Measurements from ENCODE around the gene CCDC85A.
A peak's percentile ranks its signal among the peaks of the same experiment; 100 is the strongest.
"Not testable (repeated sequence)": the region's sequence is repeated elsewhere in the genome, so short reads cannot be mapped to it uniquely, and the experiment has no call there.

The CCDC85A gene

DNA sequence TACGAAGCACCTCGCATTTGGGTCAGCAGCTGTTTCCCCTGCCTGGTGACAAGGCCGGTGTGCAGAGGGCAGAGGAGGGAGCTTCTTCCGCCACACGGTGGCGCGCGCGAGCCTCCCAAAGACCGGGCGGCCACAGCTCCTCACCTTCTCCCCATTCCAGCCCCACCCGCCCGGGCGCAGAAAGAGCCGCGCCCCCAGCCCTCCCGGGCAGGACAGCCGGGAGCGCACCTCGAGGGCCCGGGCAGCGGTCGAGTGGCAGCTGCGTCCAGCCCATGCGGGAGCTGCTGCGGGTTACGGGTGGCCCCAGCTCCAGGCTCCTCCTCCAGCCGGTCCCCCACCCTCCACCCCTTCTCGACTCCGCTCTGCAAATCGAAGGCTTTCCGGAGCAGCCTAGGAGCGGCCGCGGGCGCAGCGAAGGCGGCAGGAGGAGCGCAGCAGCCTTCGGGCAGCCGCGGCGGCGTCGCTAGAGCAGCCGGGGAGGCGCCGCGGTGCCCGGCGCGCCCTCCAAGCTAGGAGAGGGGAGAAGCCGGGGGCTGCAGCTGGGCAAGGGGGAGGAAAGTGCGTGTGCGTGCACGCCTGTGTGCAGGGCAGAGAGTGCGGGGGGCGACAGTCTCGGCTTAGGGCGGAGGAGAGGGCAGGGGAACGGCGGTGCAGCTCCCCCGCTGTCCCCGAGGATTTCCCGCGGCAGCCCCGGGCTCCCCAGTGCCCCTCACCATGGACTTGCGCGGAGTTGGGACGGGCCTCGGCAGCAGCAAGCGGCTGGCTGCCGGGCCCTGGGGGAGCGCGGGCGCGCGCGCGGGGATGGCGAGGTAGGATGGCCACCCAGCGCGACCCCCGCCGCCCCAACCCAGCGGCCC is at the start of gene CCDC85A:
Gene CCDC85A, plus strand, starts transcription at position 348 of the 857 bp plus-strand sequence. CDS start 635 bp downstream, outside the sequence.
- TF ChIP-seq, protein P1, sequence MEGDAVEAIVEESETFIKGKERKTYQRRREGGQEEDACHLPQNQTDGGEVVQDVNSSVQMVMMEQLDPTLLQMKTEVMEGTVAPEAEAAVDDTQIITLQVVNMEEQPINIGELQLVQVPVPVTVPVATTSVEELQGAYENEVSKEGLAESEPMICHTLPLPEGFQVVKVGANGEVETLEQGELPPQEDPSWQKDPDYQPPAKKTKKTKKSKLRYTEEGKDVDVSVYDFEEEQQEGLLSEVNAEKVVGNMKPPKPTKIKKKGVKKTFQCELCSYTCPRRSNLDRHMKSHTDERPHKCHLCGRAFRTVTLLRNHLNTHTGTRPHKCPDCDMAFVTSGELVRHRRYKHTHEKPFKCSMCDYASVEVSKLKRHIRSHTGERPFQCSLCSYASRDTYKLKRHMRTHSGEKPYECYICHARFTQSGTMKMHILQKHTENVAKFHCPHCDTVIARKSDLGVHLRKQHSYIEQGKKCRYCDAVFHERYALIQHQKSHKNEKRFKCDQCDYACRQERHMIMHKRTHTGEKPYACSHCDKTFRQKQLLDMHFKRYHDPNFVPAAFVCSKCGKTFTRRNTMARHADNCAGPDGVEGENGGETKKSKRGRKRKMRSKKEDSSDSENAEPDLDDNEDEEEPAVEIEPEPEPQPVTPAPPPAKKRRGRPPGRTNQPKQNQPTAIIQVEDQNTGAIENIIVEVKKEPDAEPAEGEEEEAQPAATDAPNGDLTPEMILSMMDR (IDR thresholded peaks at IDR 0.05; ENCODE audit: borderline replicate concordance, insufficient read depth, low read depth, low read length): peak; percentile 98
- no peak within 1 kb of the TSS for H3K4me3 ChIP-seq (ENCODE audit: low read depth, low read length)

DNA sequence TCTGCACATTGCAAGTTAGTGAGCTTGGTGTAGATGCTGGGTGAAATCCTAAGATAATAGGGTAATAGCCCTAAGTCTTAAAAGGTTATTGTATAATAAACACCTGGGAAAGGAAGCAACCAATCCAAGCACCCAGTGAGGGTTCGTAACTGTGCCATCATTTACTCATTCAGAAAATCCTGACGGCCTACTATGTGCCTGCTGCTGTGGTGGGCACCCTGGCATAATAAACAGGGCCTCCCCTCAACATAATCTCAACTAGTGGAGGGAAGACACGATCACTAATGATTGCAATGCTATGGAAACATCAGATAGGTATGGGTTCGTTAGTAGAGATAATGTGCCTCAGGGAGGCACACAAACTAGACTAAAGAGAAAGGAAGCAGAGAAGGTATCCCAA is 48.9 kb upstream of the CCDC85A start:
- TF ChIP-seq, protein P1 (IDR thresholded peaks at IDR 0.05; ENCODE audit: borderline replicate concordance, insufficient read depth, low read depth, low read length): no peak

DNA sequence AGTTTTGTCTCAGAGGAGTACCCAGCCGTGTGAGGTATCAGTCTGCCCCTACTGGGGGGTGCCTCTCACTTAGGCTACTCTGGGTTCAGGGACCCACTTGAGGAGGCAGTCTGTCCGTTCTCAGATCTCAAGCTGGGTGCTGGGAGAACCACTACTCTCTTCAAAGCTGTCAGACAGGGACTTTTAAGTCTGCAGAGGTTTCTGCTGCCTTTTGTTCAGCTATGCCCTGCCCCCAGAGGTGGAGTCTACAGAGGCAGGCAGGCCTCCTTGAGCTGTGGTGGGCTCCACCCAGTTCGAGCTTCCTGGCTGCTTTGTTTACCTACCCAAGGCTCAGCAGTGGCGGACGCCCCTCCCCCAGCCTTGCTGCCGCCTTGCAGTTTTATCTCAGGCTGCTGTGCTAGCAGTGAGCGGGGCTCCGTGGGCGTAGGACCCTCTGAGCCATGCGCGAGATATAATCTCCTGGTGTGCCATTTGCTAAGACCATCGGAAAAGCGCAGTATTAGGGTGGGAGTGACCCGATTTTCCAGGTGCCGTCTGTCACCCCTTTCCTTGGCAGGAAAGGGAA is 41.2 kb upstream of the CCDC85A start:
- not testable (repeated sequence) for H3K4me3 ChIP-seq (ENCODE audit: low read depth, low read length)

More for the DNA sequence above, 48.9 kb upstream of the CCDC85A start:
- no peak overlapping the region for H3K4me3 ChIP-seq (ENCODE audit: low read depth, low read length)

DNA sequence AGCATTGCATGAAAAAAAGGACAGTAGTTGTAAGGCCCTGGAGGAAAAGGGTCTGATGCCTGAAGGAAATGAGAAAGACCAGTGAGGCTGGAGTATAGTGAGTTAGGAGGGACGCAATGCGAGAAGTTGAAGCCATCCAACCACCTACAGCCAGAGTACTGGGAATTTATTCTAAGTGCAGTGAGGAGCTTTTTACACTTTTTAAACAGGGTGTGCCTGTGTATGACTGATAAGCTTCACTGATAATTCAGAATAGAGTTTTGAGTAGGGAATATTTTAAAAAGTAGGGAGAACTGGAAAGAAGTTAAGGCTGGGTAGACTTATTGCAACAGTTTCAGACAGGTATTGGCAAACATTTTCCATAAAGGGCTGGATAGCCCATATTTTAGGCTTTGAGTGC is 35.9 kb upstream of the CCDC85A start:
- H3K4me3 ChIP-seq (ENCODE audit: low read depth, low read length): no peak overlapping the region

DNA sequence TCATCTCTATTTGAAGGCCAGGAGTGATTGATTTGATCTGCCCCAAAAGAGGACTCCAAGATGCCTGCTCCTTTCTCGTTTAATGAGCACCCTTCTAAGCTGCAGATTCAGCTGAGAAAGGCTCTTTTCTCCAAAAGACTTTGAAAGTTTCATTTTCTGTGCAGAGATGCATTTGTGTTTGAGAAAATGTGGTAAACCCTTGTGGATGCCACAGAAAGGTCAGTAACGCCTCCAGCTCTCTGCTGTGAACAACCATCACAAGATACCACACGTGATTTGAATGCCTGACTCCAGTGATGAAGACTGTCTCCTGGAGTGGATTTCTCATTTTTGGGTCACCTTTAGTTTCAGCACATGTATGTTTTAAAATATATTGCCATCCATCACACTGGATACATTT is 35.0 kb upstream of the CCDC85A start:
- TF ChIP-seq, protein P1 (IDR thresholded peaks at IDR 0.05; ENCODE audit: borderline replicate concordance, insufficient read depth, low read depth, low read length): no peak
- no peak overlapping the region for H3K4me3 ChIP-seq (ENCODE audit: low read depth, low read length)

More for the DNA sequence above, 35.9 kb upstream of the CCDC85A start:
- TF ChIP-seq, protein P1 (IDR thresholded peaks at IDR 0.05; ENCODE audit: borderline replicate concordance, insufficient read depth, low read depth, low read length): no peak

DNA sequence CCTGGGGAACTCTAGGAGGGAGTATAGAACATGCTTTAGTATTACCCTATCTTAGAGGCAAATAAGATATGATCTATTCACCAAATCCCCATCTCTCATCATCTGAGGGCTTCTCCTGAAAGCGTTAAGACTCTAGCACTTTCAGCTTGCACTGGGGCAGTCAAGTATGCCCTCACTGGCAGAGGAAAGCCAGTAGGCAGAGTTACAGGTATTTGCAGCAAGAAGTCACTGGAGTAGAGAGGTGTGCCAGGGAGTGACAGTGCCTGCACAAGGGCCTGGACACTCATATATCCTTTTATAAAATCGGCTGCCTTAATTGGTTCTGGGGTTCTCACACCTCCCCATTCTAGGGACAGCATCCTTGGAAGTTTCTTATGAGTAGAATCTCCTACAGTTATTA is 31.9 kb upstream of the CCDC85A start:
- no peak overlapping the region for H3K4me3 ChIP-seq (ENCODE audit: low read depth, low read length)
- TF ChIP-seq, protein P1 (IDR thresholded peaks at IDR 0.05; ENCODE audit: borderline replicate concordance, insufficient read depth, low read depth, low read length): no peak

DNA sequence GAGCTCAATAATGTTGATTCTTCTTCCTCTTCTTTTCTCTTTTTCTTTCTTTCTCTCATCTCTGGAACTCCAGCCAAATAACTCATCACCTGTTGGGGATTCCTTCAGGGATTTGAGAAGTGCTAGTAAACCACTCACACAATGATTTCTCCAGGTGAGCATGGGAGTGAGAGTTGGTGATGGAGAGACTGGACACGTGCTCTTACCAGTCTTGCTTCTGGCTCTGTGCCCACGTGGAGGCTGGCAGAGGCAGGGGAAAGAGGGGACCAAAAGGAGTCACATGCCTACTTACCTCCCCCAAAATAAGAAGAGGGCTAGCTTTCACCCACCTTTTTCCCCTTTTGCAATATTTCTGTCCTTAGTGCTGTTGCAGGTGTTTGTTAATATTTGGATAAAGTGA is 28.6 kb upstream of the CCDC85A start:
- TF ChIP-seq, protein P1 (IDR thresholded peaks at IDR 0.05; ENCODE audit: borderline replicate concordance, insufficient read depth, low read depth, low read length): no peak
- H3K4me3 ChIP-seq (ENCODE audit: low read depth, low read length): no peak overlapping the region

DNA sequence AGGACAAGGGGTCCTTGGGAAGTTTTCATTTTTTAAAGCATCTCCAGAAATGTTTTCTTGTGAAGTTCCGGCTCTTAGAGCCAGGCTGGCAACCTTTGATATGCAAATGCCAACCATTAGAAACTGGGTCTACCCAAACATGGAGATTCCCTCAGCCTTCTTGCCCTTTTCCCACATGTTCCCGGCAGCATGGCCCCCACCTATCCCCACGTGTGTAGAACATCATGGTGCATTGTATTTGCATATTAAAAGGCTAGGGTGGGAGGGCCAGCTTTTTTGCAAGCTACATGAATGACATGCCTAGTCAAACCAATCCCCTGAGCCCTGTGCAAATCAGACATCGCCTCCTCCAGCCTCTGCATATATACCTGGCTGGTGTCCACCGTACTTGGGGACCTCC is 23.9 kb upstream of the CCDC85A start:
- H3K4me3 ChIP-seq (ENCODE audit: low read depth, low read length): not testable (repeated sequence)

All from GM12875 (cell line).